Hepatocyte (in vitro differentiated cells): ENCODE results near the gene CHMP4B. TPM values are rescaled to one million over a fixed set of nuclear protein-coding genes. Genes with fewer than 3 reads are reported as not detected.

Experiments used
- DNase-seq: peaks from one replicate; pipeline ENCODE4 v3.0.0-alpha.2; 2016; ENCODE audit warnings: low spot score
- H2AFZ ChIP-seq: fragments of 200-600 bp; sonication (generic); 2 replicates; pipeline ENCODE4 v1.6.0; 2016; ENCODE audit warnings: antibody characterized with exemption, mild to moderate bottlenecking
- H3K27ac ChIP-seq: fragments of 200-600 bp; sonication (generic); 2 replicates; pipeline ENCODE4 v1.5.1; 2016; ENCODE audit warnings: mild to moderate bottlenecking
- H3K27me3 ChIP-seq: fragments of 200-600 bp; sonication (generic); 2 replicates; pipeline ENCODE4 v1.6.1; 2016
- H3K36me3 ChIP-seq: fragments of 200-600 bp; sonication (generic); replicated peaks from 2 replicates; pipeline ENCODE4 v1.5.1; 2016; ENCODE audit warnings: low read depth; ENCODE audit not compliant: insufficient read depth
- H3K4me1 ChIP-seq: fragments of 200-600 bp; sonication (generic); 2 replicates; pipeline ENCODE4 v1.5.1; 2016; ENCODE audit warnings: mild to moderate bottlenecking, moderate library complexity; ENCODE audit not compliant: insufficient read depth
- H3K4me2 ChIP-seq: fragments of 200-600 bp; sonication (generic); 2 replicates; pipeline ENCODE4 v1.6.0; 2016
- H3K4me3 ChIP-seq: fragments of 200-600 bp; sonication (generic); 2 replicates; pipeline ENCODE4 v1.5.1; 2016; ENCODE audit warnings: mild to moderate bottlenecking
- H3K79me2 ChIP-seq: fragments of 200-600 bp; sonication (generic); 2 replicates; pipeline ENCODE4 v1.6.0; 2017; ENCODE audit warnings: mild to moderate bottlenecking
- H3K9me2 ChIP-seq: fragments of 200-600 bp; sonication (generic); replicated peaks from 2 replicates; pipeline ENCODE4 v1.6.0; 2017; ENCODE audit warnings: mild to moderate bottlenecking; ENCODE audit not compliant: insufficient read depth
- H3K9me3 ChIP-seq: fragments of 200-600 bp; sonication (generic); 2 replicates; pipeline ENCODE4 v1.5.1; 2016; ENCODE audit warnings: low read depth, mild to moderate bottlenecking
- H4K20me1 ChIP-seq: fragments of 200-600 bp; sonication (generic); 2 replicates; pipeline ENCODE4 v1.6.0; 2016; ENCODE audit warnings: mild to moderate bottlenecking; ENCODE audit not compliant: insufficient read depth, poor library complexity, severe bottlenecking
- CTCF ChIP-seq: fragments of 200-600 bp; sonication (generic); IDR thresholded peaks from 2 replicates; pipeline ENCODE4 v1.5.1; 2016; ENCODE audit warnings: antibody characterized with exemption, mild to moderate bottlenecking; ENCODE audit not compliant: poor library complexity
- EZH2 ChIP-seq: fragments of 200-600 bp; sonication (generic); IDR thresholded peaks from 2 replicates; pipeline ENCODE4 v1.6.1; 2016; ENCODE audit warnings: antibody characterized with exemption, mild to moderate bottlenecking, borderline replicate concordance
- EZH2phosphoT487 ChIP-seq: fragments of 200-600 bp; sonication (generic); IDR thresholded peaks from one replicate; pipeline ENCODE4 v1.6.1; 2018; ENCODE audit warnings: antibody characterized with exemption, mild to moderate bottlenecking, low read depth, moderate library complexity; ENCODE audit not compliant: unreplicated experiment, severe bottlenecking
- whole genome bisulfite sequencing: methylation state at CpG from one replicate; pipeline ENCODE4 v1.1.6; 2016; ENCODE audit warnings: low lambda C conversion rate; ENCODE audit errors: missing lambda C conversion rate; 5-methylcytosine and 5-hydroxymethylcytosine counted together
- polyA plus RNA-seq: library from polyadenylated mRNA; unstranded; fragments of >200 nt; fragmentation: Nextera tagmentation; extraction: Ambion mirVana; gene quantifications from 2 replicates; pipeline ENCODE4 v1.2.1, GENCODE V29; 2016
- total RNA-seq: library from RNA; depleted of rRNA; stranded (reverse); fragments of >200 nt; gene quantifications from 2 replicates; pipeline ENCODE4 v1.2.3, GENCODE V29; 2014

The CHMP4B gene
- total and polyA plus RNA-seq, 2 experiments from 2014 or later, result 8.1 to 95.1 TPM

GRCh38 chr20:33899106-33899505 lies 88.0 kb downstream of the CHMP4B start:
- Histone ChIP-seq H3K4me1 (no peaks in the 10 kb centered on the region), H3K9me2 (no peaks in the 10 kb centered on the region), H3K79me2 (no peaks in the 10 kb centered on the region), H2AFZ (no peak overlapping the region), H3K27me3 (no peaks in the 10 kb centered on the region), H3K4me3 (no peak overlapping the region), H3K27ac (no peak overlapping the region), H4K20me1 (no peaks in the 10 kb centered on the region), H3K9me3 (no peaks in the 10 kb centered on the region), H3K36me3 (no peaks in the 10 kb centered on the region), H3K4me2 (no peak overlapping the region)
- DNase-seq, result no peak
- TF ChIP-seq CTCF (no peak), EZH2phosphoT487 (no peak), EZH2 (no peak)
- WGBS, result 89% methylated on average over 7 of the region's 7 CpGs

- no peaks in the 10 kb centered on the region for H3K9me3 ChIP-seq
- H4K20me1 ChIP-seq, result no peaks in the 10 kb centered on the region
- no peaks in the 10 kb centered on the region for H3K36me3 ChIP-seq
- no peaks in the 10 kb centered on the region for H3K79me2 ChIP-seq
- no peak overlapping the region for H3K4me3 ChIP-seq
- no peak overlapping the region for H3K4me2 ChIP-seq
- H2AFZ ChIP-seq, result no peak overlapping the region
- no peaks in the 10 kb centered on the region for H3K9me2 ChIP-seq
- H3K27me3 ChIP-seq, result no peaks in the 10 kb centered on the region
- DNase-seq, result no peak
- no peaks in the 10 kb centered on the region for H3K4me1 ChIP-seq
- TF ChIP-seq EZH2phosphoT487 (no peak), CTCF (no peak), EZH2 (no peak)
- no peak overlapping the region for H3K27ac ChIP-seq
- 48% methylated on average over 9 of the region's 10 CpGs for WGBS
Observed at GRCh38 chr20:33900521-33901131, 89.5 kb downstream of the CHMP4B start.

- Histone ChIP-seq H3K27me3 (no peaks in the 10 kb centered on the region), H3K27ac (no peak overlapping the region), H3K79me2 (no peaks in the 10 kb centered on the region), H3K9me3 (no peaks in the 10 kb centered on the region), H3K4me3 (no peak overlapping the region), H3K4me2 (no peak overlapping the region), H3K9me2 (no peaks in the 10 kb centered on the region), H4K20me1 (no peaks in the 10 kb centered on the region), H3K36me3 (no peaks in the 10 kb centered on the region), H3K4me1 (no peaks in the 10 kb centered on the region), H2AFZ (no peak overlapping the region)
- 53% methylated on average over 4 of the region's 4 CpGs for WGBS
- DNase-seq, result no peak
- no peak for TF ChIP-seq EZH2
- no peak for TF ChIP-seq CTCF
- TF ChIP-seq EZH2phosphoT487, result no peak
Observed at GRCh38 chr20:33901132-33901523, 90.0 kb downstream of the CHMP4B start.

- Histone ChIP-seq H3K4me1 (no peaks in the 10 kb centered on the region), H3K4me3 (no peak overlapping the region), H3K9me2 (no peaks in the 10 kb centered on the region), H3K36me3 (no peaks in the 10 kb centered on the region), H3K79me2 (no peaks in the 10 kb centered on the region), H3K4me2 (no peak overlapping the region), H3K9me3 (no peaks in the 10 kb centered on the region), H4K20me1 (no peaks in the 10 kb centered on the region), H3K27me3 (no peaks in the 10 kb centered on the region), H3K27ac (no peak overlapping the region), H2AFZ (no peak overlapping the region)
- DNase-seq, result no peak
- 94% methylated on average over 3 of the region's 3 CpGs for WGBS
- no peak for TF ChIP-seq CTCF
- TF ChIP-seq EZH2phosphoT487, result no peak
- no peak for TF ChIP-seq EZH2
Observed at GRCh38 chr20:33902011-33902410, 90.9 kb downstream of the CHMP4B start.
